Measurements from ENCODE around the gene PSMA5.
"Not testable (repeated sequence)": the region's sequence is repeated elsewhere in the genome, so short reads cannot be mapped to it uniquely, and the experiment has no call there.

PSMA5 gene

DNA sequence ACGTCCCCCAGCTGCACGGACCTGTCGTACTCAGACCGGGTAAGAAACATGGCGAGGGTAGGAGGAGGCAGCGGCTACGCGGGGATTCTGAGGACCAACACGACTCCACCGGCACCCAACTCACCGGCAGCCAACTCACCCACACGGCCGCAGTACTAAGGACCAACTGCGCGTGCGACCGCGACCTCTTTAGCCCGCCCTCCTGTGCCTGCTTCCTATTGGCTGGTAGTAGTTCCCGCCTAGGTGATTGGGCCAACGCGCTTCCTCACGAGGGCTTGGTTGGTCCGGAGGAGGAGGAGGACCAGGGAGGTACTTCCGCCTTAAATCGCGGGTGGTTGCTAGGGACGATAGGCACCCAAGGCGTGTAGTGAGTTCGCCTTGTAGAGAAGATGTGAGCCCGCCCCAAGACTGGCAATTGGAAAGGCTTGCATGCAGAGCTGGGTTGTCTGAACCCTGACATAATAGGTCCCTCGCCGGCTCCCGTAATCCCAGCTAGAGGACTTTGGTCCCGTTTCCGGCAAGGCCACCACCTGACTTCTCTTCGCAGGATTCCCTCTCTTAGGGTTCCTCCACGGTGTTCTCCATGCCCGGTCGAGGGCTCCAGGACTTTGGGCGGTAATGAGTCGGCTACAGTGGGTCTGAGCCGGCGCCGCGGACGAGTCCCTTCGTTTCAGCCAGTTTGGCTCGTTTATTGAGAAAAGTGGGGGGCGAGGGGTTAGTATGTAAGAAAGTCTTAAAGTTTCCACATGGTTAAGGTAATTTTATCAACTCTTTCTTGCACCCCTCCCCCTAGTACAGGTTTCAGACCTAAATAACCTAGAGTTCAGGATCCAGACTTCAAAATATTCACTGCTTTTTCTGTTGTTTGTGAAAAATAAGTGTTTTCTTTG lies at the start of gene PSMA5:
PSMA5 (minus strand) TSS at position 168 of the 890 bp plus-strand sequence; CDS start at position 50, 118 bp downstream.
- DNase-seq = peak; percentile 97

DNA sequence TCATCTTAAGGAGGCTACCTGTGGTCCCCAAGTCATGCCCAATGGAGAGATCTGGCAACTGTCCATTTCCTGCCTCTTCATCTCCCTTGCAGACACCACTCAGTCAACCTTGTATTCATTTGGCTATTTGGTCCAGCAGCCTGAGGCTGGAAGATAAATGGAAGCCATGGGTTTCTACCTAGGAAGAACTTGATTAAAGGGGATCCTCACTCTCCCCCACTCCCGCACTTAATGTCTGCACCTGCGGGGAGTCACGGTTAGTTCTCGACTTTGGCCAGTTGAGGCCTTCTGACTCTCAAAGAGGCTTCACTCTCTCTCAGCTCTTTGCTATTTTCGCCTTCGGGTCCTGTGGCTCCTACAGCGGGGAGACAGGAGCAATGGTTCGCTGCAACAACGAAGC lies 49.0 kb upstream of the PSMA5 start:
- no peak for DNase-seq

GRCh38 chr1:109474697-109475096 lies 48.4 kb upstream of the PSMA5 start:
- no peak for DNase-seq

DNA sequence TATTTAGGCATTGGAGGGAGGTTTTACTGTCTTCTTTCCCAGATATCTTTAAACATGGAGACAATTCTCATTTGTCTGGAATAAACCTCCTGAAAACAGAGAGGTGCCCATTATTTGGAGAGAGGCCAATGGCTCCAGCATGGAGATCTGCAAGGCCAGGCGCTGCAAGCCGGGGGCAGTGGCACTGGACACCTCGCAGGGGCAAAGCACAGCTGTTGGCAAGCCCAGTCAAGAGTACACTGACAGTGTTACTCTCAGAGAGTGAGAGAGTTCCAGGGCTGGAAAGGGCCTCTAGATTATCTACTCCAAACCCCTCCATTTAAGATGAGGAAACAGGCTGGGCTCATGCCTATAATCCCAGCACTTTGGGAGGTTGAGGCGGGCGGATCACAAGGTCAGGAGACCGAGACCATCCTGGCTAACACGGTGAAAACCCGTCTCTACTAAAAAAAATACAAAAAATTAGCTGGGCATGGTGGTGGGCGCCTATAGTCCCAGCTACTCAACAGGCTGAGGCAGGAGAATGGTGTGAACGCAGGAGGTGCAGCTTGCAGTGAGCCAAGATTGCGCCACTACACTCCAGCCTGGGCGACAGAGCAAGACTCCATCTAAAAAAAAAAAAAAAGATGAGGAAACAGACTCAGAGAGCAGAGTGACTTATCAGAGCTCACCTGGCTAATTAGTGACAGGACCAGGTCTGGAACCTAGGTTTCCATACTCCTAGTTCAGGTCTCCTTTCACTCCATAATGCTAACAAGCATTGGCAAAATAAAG lies 47.2 kb upstream of the PSMA5 start:
- not testable (repeated sequence) for DNase-seq

DNA sequence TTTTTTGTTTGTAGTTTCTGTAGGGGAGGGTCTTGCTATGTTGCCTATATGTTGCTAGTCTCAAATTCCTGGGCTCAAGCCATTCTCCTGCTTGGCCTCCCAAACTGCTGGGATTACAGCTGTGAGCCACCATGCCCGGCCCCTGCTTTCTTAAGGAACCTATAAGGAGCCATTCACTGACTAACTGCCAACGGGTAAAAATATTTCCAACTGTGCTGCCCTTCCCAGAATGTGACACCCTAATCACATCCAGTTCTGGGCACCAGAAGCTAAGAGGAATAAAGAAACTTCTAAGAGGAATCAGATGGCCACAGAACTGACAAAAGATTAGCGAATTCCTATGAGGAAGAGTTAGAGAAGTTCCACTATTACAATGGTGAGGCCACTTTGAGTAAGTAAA lies 46.5 kb upstream of the PSMA5 start:
- no peak for DNase-seq

DNA sequence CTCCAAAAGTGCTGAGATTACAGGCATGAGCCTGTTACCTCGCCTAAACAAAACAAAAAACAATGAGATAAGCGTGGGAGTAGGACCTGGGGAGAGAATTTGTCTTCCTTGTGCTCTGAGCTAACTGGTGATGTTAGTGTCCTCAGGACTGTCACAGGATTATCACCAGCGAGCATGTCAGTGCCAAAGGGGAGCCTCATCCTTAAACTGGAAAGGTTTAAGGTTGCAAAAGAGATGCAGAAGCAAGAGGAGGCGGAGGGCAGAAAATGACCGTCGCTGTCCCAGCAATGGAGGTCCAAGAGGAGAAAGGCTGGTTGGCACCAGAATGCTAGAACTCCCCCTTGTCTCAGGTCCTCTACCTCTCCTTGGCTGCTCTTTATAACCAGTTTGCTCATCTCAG lies 44.0 kb upstream of the PSMA5 start:
- DNase-seq = no peak

DNA sequence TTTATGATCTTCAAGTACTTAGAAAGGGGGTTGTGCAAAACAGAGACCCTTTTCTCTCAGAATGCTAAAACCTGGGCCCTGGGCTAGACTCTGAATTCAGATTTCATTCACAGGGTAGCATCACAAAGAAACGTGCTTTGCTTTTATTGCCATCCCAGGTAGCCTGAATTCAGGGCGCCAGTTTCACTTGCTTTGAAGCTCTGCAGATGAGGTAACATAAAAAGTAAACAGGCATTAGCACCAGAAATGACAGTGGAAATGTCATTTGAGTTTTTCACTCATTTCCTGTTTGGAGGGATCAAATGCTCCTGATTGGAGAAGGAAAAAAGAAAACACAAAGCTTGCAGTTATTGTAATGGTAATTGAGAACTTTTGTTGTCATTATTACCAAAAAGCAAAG lies 42.7 kb upstream of the PSMA5 start:
- DNase-seq = no peak

- no peak for DNase-seq
Observed at GRCh38 chr1:109468061-109468460, 41.8 kb upstream of the PSMA5 start.

DNA sequence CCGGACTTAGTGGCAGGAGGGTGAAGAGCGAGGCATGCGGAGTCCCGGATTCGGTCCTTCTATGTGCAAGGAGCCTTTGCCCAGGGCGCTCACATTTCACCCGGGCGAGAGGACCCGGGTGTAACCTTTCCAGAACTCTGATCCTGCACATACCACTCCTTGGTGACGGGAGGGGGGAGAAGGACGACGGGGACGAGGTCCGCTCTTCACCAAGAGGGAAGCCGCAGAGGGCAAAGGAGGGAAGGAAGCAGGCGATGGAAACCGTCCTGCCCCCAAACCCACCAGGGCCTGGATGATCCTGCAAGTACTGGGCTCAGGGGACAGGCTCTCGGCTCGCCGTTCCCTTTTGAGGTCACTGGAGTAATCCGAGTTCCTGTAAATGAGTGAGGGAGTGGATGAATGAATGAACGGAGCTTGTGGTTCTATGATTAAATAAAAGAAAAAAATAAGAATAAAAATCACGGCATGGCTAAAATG lies 41.1 kb upstream of the PSMA5 start:
- DNase-seq = no peak

DNA sequence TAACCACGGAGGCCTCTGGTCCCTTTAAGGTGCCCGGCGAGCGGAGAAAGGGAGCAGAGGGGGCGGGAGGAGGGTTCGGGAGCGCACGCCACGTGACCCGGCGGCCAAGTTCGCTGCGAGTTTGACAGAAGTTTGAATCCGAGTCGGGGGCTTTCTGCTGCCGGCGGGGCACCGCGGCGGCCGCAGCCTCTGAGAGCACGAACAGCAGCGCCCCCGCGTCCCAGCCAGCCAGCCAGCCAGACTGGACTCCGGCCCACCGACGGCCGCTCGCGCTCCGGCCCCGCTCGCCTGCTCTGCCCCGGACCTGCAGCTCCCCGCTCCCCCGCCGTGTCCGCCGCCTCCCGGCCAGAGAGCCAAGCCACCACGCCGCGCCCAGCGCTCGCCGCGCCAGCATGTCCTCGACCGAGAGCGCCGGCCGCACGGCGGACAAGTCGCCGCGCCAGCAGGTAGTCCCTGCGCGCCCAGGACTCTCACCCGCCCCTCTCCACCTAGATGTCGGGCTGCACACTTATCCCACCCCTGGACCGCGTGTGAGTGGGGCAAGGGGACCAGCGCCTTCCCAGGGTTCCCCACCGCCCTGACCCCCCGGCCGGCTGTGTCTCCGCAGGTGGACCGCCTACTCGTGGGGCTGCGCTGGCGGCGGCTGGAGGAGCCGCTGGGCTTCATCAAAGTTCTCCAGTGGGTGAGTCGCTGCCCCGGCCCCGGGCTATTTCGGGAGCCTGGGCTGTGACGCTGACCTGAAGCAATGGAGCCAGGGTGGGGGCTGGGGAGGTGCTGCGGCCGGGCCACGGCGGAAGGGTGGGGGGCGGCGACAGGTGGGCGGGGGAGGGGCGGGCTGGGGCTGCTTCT lies 40.4 kb upstream of the PSMA5 start, which contains the start of gene SYPL2:
SYPL2 (plus strand) TSS at position 95 of the 849 bp plus-strand sequence; CDS start at position 393, 298 bp downstream.
- no peak for DNase-seq

DNA sequence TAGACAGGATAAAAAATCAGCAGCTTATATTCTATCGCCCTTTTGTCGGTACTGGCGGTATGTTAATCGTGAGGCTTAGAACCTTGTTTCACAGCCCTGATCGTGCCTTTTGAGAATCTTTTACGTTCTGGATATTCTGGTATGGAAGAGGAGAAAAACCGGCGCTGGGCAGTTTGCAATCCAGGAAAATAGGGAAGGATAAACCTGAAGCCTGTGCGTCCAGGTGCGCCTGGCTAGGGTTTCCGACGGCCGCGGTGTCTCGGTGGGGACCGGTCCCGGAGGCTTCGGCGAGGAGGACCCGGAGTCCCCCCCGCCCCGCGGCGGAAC lies 39.8 kb upstream of the PSMA5 start:
- no peak for DNase-seq

- no peak for DNase-seq
Observed at GRCh38 chr1:109457819-109458218, 31.6 kb upstream of the PSMA5 start.

DNA sequence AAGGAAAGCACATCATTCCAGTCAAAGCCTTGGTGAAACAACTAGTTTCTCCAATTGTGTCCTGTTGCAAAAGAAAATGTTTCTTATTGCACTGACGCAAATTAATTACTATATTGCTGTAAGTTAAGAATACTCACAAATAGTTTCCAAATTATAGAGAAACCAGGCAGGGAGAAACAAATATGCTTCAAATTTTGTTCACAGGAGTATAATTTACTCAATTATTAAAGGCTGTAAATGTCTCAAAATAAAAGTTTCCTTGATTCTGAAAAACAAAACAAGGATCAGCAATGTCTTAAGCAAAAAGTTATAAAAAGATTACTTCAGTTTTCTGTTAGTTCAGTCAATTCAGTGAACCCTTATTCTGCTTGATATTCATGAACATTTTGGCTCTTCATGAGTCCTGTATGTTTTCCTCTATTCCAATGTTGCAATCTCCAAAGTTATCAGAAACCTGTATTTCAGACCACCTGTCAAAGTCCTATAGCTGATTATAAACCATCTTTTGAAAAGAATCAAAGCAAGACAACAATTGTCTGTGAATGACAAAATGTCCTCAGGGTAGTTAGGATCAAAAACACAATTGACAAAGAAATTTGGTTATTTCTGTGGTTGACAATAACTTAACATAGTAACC lies 28.4 kb upstream of the PSMA5 start:
- no peak for DNase-seq

GRCh38 chr1:109447524-109447923 lies 21.3 kb upstream of the PSMA5 start:
- DNase-seq = no peak

DNA sequence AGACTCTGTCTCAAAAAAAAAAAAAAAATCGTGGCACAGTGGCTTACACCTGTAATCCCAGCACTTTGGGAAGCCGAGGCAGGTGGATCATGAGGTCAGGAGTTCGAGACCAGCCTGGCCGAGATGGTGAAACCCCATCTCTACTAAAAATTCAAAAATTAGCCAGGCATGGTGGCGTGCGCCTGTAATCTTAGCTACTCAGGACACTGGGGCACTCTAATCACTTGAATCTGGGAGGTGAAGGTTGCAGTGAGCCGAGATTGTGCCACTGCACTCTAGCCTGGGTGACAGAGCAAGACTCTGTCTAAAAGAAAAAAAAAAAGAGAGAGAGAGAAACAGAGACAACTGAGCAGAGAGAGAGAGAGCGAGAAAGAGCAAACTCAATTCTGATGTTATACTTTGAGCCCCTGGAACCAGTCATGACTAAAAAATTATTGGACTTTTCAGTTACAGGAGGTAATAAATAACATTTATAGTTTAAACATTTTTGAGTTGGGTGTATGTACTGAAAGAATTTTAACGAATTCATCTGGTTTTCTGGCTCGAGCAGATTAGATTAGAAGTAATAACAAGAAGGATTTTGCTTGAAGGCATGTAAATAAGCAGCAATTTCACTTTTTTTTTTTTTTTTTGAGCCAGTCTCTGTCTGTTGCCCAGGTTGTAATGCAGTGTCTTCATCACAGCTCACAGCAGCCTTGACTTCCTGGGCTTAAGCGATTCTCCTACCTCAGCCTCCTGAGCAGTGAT lies 19.9 kb upstream of the PSMA5 start:
- DNase-seq = not testable (repeated sequence)

DNA sequence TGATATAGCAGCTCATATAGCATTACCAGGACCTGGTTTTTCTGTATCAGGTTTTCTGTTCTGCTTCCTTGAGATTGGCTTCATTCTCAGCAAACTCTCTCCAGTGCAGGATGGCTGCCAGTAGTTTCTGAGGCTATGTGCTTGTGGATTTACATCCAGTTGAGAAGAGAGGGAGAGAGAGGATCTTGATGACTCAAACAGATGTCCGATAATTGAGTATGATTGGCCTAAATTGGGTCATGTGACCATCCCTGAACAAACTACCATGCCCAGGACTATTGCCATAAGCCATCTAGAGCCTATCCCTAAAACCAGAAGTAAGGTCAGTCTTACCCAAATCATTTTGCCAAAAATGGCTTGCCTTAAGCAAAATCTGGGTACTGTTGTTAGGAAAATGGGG lies 18.1 kb upstream of the PSMA5 start:
- DNase-seq = no peak

- no peak for DNase-seq
Observed at GRCh38 chr1:109443476-109443875, 17.2 kb upstream of the PSMA5 start.

DNA sequence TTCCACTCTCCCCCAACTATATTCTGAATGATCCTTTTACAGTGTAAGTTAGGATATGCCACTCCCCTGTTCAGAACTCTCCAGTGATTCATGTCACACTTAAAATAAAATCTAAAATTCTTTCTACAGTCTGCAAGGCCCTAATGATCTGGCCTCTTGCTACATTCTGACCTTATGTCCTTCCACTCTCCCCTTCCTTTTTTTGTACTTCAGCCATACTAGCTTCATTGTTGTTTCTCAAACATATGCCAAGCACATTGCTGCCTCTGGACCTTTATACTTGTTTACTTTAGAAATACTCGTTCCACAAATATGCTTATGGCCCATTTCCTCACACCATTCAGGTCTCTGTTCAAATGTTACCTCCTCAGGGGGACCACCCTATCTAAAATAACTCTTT lies 14.8 kb upstream of the PSMA5 start:
- DNase-seq = no peak

DNA sequence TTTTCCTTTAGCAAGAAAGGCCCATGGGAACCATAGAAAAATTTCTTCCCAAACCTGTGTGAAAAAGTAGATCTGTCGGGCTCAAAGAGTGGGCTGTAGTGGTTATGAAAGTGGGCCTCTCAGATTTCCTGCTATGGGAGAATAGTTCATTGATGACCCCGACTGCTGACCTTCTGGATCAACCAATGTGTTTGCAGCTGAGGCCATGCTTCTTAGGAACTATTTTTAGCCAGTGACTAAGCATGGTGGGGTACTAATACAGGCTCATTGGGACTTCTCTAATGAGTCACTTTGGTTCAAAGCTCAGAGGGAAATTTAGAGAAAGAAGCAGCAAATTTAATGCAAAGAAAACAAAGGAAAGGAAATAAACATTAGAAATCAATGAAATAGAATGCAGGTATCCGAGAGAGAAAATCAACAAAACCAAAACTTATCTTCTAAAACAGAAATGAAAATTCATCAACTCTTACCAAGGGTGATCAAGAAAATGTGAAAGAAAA lies 12.6 kb upstream of the PSMA5 start:
- no peak for DNase-seq

DNA sequence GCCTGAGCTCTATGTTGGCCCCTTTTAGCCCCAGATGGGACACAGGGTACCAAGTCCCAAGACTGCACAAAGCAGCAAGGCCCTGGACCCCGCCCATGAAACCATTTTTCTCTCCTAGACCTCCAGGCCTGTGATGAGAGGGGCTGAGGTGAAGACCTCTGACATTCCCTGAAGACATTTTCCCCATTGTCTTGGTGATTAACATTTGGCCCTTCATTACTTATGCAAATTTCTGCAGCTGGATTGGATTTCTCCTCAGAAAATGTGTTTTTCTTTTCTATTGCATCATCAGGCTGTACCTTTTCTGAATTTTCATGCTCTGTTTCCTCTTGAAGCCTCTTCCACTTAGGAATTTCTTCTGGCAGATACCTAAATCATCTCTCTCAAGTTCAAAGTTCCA lies 8.2 kb upstream of the PSMA5 start:
- DNase-seq = no peak

GRCh38 chr1:109433322-109433721 lies 7.1 kb upstream of the PSMA5 start:
- no peak for DNase-seq

- no peak for DNase-seq
Observed at GRCh38 chr1:109432336-109432735, 6.1 kb upstream of the PSMA5 start.

Data from SIG-M5 (cell line).